Stimulated activated CD4-positive, alpha-beta T cell treated with anti-CD3 and anti-CD28 coated beads, Interleukin-15, amount 100 ng/mL, for 48 hours (primary cell): Measurements from ENCODE around the gene FBRSL1.
A peak's percentile ranks its signal among the peaks of the same experiment; 100 is the strongest.

Experiments
- DNase-seq, 2 donors: peaks; one replicate each; pipeline ENCODE4 v3.0.0-alpha.2; 2020; ENCODE audit warnings: low read depth in 2 of 2

FBRSL1 gene

GRCh38 chr12:132483612-132484011, 6.3 kb upstream of the FBRSL1 start:
- no peak for DNase-seq

GRCh38 chr12:132484183-132484890, 5.6 kb upstream of the FBRSL1 start:
- DNase-seq, result no peak

DNA sequence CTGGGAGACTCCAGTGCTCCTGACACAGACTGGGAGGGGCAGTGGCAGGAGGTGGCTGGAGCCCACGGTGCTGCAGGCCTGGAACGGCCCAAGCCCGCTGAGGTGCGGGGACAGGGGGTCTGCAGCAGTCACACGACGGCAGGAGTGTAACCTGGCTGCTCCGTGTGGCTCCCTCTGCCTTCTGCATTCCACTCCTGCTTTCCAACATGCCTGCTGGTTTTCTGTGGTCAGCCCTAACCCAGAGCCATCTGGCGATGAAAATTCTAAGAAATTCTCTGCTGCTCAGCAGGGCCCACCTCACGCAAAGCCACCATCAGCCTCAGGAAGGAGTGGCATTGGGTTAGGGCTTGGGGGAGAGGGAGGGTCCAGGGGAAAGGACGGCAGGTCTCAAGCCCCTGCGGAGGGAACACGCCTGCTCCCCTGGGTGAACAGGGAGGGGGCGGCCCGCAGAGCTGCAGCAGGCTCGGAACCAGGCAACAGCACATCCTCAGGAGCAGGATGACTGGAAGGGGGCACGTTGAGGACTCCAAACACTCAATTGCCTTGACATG, 5.0 kb upstream of the FBRSL1 start:
- no peak for DNase-seq

GRCh38 chr12:132485619-132486018, 4.3 kb upstream of the FBRSL1 start:
- DNase-seq, result no peak

DNA sequence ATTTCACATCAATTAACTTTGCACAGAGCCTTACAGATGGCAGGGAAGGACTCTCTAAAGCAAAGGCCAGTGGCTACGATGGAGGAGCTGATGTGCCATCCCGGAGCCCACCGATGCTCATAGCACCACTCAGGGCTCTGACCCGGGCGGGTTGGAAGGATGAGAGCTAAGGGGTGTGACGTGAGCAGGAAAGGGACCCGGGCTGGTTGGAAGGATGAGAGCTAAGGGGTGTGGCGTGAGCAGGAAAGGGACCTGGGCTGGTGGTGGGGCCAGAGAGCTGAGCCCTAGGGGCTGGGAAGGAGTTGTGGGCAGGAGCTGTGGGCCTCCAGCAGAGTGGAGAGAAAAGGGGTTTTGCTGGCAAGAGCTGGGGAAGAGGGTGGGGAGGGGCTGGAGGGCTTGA, 3.8 kb upstream of the FBRSL1 start:
- no peak for DNase-seq

GRCh38 chr12:132486576-132486975, 3.4 kb upstream of the FBRSL1 start:
- DNase-seq, result no peak

DNA sequence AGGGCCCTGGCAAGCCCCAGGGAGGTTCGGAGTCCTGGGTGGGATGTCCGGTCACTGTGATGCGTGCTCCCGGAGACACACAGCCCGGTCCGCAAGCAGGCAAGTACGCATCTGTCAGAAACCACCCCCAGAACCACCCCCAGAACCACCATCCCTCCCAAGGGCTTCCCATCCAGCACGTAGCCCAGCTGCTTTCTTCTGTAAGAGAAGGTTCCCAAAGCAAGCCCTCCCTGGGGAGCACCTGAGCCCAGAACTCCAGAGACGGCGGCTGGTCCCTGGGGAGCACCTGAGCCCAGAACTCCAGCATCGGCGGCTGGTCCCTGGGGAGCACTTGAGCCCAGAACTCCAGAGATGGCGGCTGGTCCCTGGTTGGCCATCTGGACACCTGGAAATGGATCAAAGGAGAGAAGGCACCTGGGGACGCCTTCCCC, 2.6 kb upstream of the FBRSL1 start:
- no peak for DNase-seq

- DNase-seq, result no peak
Observed at GRCh38 chr12:132488127-132489077, 1.5 kb upstream of the FBRSL1 start.

DNA sequence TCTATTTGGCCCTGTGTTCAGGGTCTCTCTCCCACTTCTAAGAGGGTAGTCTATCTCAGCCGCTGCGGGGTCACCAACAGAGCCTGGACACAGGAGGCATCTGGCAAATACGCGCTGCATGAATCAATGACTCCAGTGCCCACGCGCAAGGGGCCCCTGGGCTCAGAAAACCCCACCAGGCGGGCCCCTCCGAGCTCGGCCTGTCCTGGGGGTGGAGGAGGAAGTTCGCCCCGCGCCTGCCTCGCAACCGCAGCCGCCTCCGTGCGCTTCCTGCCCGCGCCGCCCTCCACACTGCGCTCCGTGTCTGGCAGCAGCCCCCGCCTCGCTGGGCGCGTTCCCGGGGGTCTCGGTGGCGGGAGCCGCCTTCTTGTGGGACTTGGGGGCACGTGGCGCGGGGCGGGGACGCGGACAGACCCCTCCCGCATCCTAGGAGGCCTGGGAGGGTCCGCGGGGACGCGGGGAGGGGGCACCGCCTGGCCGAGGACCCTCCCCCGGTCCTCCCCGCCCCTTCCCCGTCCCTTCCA, 811 bp upstream of the FBRSL1 start:
- peak in 1 of 2 donors; percentile 42 for DNase-seq

DNA sequence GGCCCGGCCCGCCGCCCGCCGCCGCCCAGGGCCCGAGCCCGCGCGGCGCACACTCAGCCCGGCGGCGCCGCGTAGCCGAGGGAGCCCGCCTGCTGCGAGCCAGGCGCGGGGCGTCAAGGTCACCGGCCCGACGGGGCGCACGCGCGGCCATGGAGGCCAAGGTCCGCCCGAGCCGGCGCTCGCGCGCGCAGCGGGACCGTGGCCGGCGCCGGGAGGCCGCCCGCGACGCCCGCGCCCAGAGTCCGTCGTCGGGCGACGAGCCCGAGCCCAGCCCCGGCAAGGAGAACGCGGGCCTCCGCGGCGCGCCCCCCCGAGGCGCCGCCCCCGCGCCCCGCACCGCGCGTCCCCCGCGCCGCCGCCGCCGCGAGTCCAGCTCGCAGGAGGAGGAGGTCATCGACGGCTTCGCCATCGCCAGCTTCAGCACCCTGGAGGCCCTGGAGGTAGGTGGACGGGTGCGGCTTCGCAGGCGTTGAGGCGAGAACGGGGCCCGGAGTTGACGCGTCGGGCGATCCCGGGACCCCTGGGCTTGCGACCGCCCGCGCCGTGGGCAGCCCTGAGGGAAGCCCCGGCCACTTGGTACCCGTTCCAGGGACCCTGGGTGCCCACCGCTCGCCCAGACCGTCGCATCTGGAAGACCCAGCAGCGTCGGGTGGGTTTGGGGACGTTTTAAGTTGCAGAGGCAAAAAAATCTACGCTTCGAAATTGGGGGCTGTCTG, 629 bp downstream of the FBRSL1 start:
- DNase-seq, result no peak

DNA sequence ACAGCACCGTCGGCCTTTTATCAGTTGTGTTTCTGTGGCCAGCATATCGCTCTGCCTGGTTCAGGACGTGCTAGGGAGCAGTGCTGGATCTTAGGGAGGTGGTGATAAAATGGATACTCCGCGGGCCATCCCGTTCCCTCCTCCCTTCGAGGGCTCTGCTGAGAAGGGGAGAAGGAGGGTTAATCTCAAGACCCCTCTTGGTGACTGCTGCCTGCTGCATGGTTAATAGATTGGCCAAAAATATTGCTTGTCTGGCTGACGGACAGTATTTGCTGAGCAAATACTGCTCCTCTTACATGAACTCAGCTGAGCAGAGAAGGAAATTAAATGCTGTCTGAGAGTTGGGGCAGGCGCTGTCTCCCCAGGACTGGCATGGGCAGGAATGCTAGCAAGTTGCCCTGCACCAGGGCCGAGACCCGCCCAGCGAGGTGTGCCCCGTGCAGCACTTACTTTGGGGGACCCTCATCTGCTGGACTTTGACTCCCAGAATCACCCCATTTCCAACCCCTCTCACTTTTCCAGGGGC, 1.2 kb downstream of the FBRSL1 start:
- no peak for DNase-seq

GRCh38 chr12:132491761-132492378, 1.9 kb downstream of the FBRSL1 start:
- DNase-seq, result no peak

- DNase-seq, result no peak
Observed at GRCh38 chr12:132492522-132492921, 2.6 kb downstream of the FBRSL1 start.

DNA sequence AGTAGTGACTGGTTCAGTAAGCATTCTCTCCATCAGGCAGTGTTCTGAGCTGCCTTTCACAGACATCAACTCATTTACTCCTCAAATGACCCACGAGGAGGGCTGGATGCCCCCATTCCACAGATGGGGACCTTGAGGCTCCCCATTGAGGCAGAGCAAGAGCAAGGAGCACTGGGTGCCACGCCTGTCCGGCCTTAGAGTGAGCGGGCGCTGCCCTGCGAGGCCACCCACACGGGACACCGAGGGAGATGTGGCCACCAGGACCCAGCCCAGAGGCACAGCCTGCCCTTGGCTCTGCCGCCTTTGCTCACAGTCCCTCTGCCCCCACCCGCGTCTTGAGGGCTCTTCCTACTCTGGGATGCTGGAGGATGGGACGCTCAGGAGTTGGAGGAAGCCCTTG, 3.0 kb downstream of the FBRSL1 start:
- DNase-seq, result no peak

- DNase-seq, result no peak
Observed at GRCh38 chr12:132493482-132494178, 3.7 kb downstream of the FBRSL1 start.

- no peak for DNase-seq
Observed at GRCh38 chr12:132494294-132495164, 4.6 kb downstream of the FBRSL1 start.

DNA sequence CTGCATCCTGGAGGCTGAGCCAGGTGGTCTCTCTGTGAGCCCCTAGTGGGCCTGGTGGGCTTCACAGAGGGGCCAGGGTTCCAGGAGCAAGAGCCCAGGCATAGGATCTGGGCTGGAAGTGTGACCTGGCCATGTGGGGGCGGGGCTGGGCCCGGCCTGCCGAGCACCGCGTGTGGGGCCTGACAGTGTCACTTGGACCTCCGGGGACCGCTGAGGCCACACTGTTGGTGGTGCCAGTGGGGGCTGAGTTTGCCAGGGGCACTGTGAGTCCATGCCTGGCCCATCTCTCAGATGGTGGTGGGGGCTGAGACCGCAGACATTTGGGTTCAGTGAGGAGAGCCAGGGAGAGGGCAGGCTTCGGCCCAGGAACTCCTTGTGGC, 5.2 kb downstream of the FBRSL1 start:
- DNase-seq, result no peak

DNA sequence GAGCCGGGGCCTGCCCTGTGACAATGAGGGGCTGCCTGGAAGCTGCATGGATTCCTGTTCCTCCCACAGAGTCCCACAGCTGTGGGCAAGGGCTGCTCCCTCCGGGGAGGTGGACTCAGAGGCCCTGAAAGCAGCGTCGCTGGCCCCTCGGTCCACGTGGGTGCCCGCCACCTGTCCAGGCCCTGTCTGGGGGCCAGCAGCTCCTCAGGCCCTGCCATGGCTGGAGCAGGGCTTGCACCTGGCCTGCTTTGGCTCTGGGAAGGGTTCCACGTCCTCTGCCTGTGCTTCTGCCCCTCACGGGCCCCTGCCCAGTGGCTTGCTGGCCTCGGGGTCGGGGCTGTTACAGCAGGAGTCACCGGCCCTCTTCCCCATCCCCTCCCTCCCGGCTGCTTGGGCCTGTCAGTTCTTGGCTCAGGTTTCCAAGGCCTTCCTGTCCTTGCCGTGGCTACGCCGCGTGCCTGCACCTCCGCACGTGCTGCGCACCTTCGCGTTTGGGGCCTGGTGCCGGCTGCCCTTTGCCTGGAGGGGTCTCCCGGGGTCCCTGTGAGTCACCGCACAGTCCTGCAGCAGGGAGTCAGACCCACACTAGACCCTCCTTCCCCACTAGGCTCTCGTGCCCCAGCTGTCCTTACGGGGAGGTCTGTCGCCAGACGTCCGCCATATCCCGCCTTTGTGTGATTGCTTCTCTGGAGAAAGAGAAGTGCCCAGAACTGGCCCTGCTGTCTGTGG, 5.8 kb downstream of the FBRSL1 start:
- DNase-seq, result no peak

DNA sequence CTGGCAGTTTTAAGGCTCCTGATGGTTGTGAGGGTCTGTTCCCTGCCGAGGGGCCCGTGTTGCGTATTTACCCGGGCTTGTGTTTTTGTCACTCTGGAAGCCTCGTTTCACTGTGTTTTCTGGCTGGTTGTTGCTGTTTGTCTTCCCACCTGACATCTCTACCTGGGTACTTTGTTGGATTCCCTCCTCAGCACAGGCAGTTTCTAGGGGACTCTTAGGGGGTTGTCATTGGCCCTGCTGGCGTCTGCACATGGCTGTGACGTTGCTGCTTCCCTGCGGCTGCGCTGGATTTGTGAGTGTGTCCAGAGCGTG, 6.4 kb downstream of the FBRSL1 start:
- no peak for DNase-seq
